ENCODE results near the gene TNFRSF18.

The TNFRSF18 gene

DNA sequence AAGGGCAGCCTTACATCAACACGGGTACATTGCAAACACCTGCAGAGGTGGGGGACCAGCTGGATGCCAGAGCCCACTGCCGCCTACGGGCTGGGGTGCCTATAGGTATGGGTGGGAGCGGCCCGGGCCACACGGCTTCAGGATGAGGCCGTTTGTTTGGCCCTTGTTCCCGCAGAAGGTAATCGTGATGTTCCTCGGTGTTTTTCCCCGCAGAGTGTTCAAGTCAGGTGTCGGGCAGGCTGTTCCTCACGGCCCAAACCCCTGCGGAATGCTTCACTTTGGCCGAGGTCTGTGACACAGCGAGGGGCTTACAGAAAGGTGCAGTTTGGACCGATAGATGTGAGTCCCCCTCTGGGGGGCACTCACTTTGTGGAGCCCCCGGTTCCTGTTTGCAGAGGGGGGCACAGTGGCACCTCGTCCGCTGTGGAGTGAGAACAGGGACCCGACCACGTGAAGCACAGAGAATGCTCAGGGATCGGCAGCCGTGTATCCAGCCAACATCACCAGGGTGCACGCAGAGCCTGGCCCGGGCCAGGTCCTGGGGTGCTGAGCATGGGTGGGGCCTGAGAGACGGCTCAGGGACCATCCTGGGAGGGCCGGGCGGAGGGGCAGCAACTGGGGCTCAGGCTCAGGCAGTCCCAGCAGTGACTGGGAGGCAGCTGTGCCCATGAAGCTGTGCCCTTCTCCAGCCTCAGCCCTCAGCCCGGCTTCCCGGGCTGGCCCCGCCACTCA, 33.2 kb downstream of the TNFRSF18 start:
- TF ChIP-seq FOXP2 (optimal IDR thresholded peaks at IDR 0.05; ENCODE audit: borderline replicate concordance, extremely low read depth, extremely low read length, insufficient read depth) (no peak), TAF1 (IDR thresholded peaks at IDR 0.05; ENCODE audit: borderline replicate concordance, insufficient read depth, low read length) (no peak)
- TF ChIP-seq, protein P1, sequence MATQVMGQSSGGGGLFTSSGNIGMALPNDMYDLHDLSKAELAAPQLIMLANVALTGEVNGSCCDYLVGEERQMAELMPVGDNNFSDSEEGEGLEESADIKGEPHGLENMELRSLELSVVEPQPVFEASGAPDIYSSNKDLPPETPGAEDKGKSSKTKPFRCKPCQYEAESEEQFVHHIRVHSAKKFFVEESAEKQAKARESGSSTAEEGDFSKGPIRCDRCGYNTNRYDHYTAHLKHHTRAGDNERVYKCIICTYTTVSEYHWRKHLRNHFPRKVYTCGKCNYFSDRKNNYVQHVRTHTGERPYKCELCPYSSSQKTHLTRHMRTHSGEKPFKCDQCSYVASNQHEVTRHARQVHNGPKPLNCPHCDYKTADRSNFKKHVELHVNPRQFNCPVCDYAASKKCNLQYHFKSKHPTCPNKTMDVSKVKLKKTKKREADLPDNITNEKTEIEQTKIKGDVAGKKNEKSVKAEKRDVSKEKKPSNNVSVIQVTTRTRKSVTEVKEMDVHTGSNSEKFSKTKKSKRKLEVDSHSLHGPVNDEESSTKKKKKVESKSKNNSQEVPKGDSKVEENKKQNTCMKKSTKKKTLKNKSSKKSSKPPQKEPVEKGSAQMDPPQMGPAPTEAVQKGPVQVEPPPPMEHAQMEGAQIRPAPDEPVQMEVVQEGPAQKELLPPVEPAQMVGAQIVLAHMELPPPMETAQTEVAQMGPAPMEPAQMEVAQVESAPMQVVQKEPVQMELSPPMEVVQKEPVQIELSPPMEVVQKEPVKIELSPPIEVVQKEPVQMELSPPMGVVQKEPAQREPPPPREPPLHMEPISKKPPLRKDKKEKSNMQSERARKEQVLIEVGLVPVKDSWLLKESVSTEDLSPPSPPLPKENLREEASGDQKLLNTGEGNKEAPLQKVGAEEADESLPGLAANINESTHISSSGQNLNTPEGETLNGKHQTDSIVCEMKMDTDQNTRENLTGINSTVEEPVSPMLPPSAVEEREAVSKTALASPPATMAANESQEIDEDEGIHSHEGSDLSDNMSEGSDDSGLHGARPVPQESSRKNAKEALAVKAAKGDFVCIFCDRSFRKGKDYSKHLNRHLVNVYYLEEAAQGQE (IDR thresholded peaks at IDR 0.05; ENCODE audit: insufficient read depth in 1 of 2, low read depth in 2 of 2, low read length in 2 of 2), result no peak

- TF ChIP-seq POLR2AphosphoS5 (IDR thresholded peaks at IDR 0.05; ENCODE audit: low read depth, low read length), result no peak
- TF ChIP-seq, protein P1 (IDR thresholded peaks at IDR 0.05; ENCODE audit: insufficient read depth in 1 of 2, low read depth in 2 of 2, low read length in 2 of 2), result no peak
- TF ChIP-seq TAF1 (IDR thresholded peaks at IDR 0.05; ENCODE audit: borderline replicate concordance, insufficient read depth, low read length), result no peak
- TF ChIP-seq FOXP2 (optimal IDR thresholded peaks at IDR 0.05; ENCODE audit: borderline replicate concordance, extremely low read depth, extremely low read length, insufficient read depth), result no peak
Measured at GRCh38 chr1:1171546-1172340, 34.6 kb downstream of the TNFRSF18 start.

DNA sequence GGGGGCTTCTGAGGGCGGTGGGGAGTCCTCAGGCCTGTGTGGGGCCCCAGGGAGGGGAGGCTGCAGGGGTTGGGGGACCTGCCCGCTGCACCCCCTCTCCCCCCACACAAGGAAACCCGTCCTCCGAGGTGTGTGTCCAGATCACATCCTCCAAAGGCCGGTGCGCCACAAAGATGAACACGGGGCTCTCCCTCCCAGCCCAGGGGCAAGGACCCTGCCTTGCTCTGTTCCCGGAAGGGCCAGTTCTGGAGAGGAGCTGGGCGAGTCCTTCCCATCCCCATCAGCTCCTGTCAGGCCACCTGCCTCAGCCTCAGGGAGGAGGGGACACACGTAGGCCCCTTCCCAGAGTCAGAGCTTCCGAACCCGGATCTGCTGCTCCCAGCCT, 35.2 kb downstream of the TNFRSF18 start:
- TF ChIP-seq TAF1 (IDR thresholded peaks at IDR 0.05; ENCODE audit: borderline replicate concordance, insufficient read depth, low read length) (no peak), POLR2AphosphoS5 (IDR thresholded peaks at IDR 0.05; ENCODE audit: low read depth, low read length) (no peak), FOXP2 (optimal IDR thresholded peaks at IDR 0.05; ENCODE audit: borderline replicate concordance, extremely low read depth, extremely low read length, insufficient read depth) (no peak), SIN3A (IDR thresholded peaks at IDR 0.05; ENCODE audit: borderline replicate concordance, insufficient read depth, low read length) (no peak)
- TF ChIP-seq, protein P1 (IDR thresholded peaks at IDR 0.05; ENCODE audit: insufficient read depth in 1 of 2, low read depth in 2 of 2, low read length in 2 of 2), result no peak

GRCh38 chr1:1170215-1171091, 35.9 kb downstream of the TNFRSF18 start:
- no peak for TF ChIP-seq POLR2AphosphoS5 (IDR thresholded peaks at IDR 0.05; ENCODE audit: low read depth, low read length)
- TF ChIP-seq SIN3A (IDR thresholded peaks at IDR 0.05; ENCODE audit: borderline replicate concordance, insufficient read depth, low read length), result no peak
- TF ChIP-seq, protein P1 (IDR thresholded peaks at IDR 0.05; ENCODE audit: insufficient read depth in 1 of 2, low read depth in 2 of 2, low read length in 2 of 2), result no peak
- TF ChIP-seq TAF1 (IDR thresholded peaks at IDR 0.05; ENCODE audit: borderline replicate concordance, insufficient read depth, low read length), result no peak
- TF ChIP-seq FOXP2 (optimal IDR thresholded peaks at IDR 0.05; ENCODE audit: borderline replicate concordance, extremely low read depth, extremely low read length, insufficient read depth), result no peak

Measured in PFSK-1 (cell line).